HG02970 (cell line): Measurements from ENCODE around the gene SLC9A3.

Source experiments
- ATAC-seq: cut with Tn5 transposase; IDR thresholded peaks from one replicate; pipeline ENCODE4 v1.9.1; 2021; ENCODE audit warnings: mild to moderate bottlenecking, moderate library complexity, moderate number of reproducible peaks; ENCODE audit not compliant: unreplicated experiment, low FRiP score

SLC9A3 gene

GRCh38 chr5:422323-423232 is 101.7 kb downstream of the SLC9A3 start:
- ATAC-seq: no peak

- ATAC-seq: no peak
Observed at GRCh38 chr5:421901-422300, 102.3 kb downstream of the SLC9A3 start.

- no peak for ATAC-seq
Observed at GRCh38 chr5:421287-421880, 102.9 kb downstream of the SLC9A3 start.

- ATAC-seq: no peak
Observed at GRCh38 chr5:420632-421286, 103.5 kb downstream of the SLC9A3 start.
